Activated CD4-positive, alpha-beta T cell treated with anti-CD3 and anti-CD28 coated beads, Interleukin-2, amount 10 ng/mL, durations not matched to agents 7 days and 5 days (primary cell): ENCODE measurements around the gene ZNF575. TPM values are rescaled to one million over a fixed set of nuclear protein-coding genes. Genes with fewer than 3 reads are reported as not detected.

Experiments used
- CTCF ChIA-PET: fragments of 350-600 bp; sonication (Branson Sonifier 250); formaldehyde crosslinking; loops from one replicate; lab custom pipeline; 2021; ENCODE audit warnings: antibody characterized with exemption; lab: Charles Lee
- POLR2A ChIA-PET: fragments of 350-600 bp; sonication (Branson Sonifier 250); formaldehyde crosslinking; loops from one replicate; lab custom pipeline; 2021; ENCODE audit warnings: antibody characterized with exemption; lab: Charles Lee
- DNase-seq: peaks from one replicate; pipeline ENCODE4 v3.0.0-alpha.2; 2020
- H3K27ac Mint-ChIP-seq: one replicate; pipeline ENCODE4 v1.8.0; 2021; ENCODE audit warnings: mild to moderate bottlenecking, moderate library complexity, mixed read lengths
- H3K27me3 Mint-ChIP-seq: one replicate; pipeline ENCODE4 v1.8.0; 2021; ENCODE audit warnings: mixed read lengths
- H3K36me3 Mint-ChIP-seq: one replicate; pipeline ENCODE4 v1.8.0; 2021; ENCODE audit warnings: low read depth, mixed read lengths
- H3K4me1 Mint-ChIP-seq: one replicate; pipeline ENCODE4 v1.8.0; 2021; ENCODE audit warnings: mixed read lengths
- H3K4me3 Mint-ChIP-seq: one replicate; pipeline ENCODE4 v1.8.0; 2021; ENCODE audit warnings: mild to moderate bottlenecking, moderate library complexity, mixed read lengths
- H3K9me3 Mint-ChIP-seq: one replicate; pipeline ENCODE4 v1.8.0; 2021; ENCODE audit warnings: mixed read lengths
- total RNA-seq, 2 experiments: library from RNA; stranded (reverse); gene quantifications; one replicate each; pipeline ENCODE4 v1.2.3, GENCODE V29; 2021

The ZNF575 gene
- total RNA-seq, 2 experiments from 2014 or later = 6.2 to 6.3 TPM

DNA sequence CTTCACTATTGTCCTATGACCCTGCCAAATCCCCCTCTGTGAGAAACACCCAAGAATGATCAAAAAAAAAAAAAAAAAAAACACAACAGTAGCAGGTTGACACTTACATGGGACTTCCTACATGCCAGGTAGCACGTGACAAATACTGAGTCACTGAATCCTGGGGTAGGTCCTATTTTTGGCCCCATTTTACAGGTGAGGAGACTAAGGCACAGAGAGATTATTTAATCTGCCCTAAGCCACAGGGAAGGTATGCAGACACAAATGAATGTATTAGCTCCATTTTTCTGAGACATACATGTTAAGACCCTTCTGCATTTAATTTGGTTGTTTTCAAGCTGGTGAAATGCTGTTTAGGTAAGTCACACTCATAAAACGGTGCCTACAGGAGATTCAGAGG is 15.7 kb downstream of the ZNF575 start:
- Mint-ChIP-seq H3K27ac (no peak overlapping the region), H3K36me3 (peaks cover 12% of the 10 kb centered on the region), H3K9me3 (no peaks in the 10 kb centered on the region), H3K27me3 (no peaks in the 10 kb centered on the region), H3K4me3 (no peak overlapping the region), H3K4me1 (no peaks in the 10 kb centered on the region)
- ChIA-PET POLR2A (no interaction called here), CTCF (interaction anchor here (1.0 to 1.4 kb wide), 2 partner anchors 20 to 21 kb away, joined by 3 read pairs; no protein-coding TSS in a partner anchor)
- DNase-seq = no peak

- Mint-ChIP-seq H3K4me3 (no peak overlapping the region), H3K27me3 (no peaks in the 10 kb centered on the region), H3K36me3 (peaks cover 21% of the 10 kb centered on the region), H3K27ac (no peak overlapping the region), H3K4me1 (peaks cover 11% of the 10 kb centered on the region), H3K9me3 (no peaks in the 10 kb centered on the region)
- POLR2A ChIA-PET = no interaction called here
- CTCF ChIA-PET = interaction anchor here (0.6 to 4.5 kb wide), 2 partner anchors 13 to 23 kb away, joined by 3 to 46 read pairs; no protein-coding TSS in a partner anchor
- DNase-seq = no peak
Measured at GRCh38 chr19:43551399-43552197, 18.6 kb downstream of the ZNF575 start.

GRCh38 chr19:43552198-43552450 is 19.1 kb downstream of the ZNF575 start:
- no peaks in the 10 kb centered on the region for H3K27me3 Mint-ChIP-seq
- peaks cover 11% of the 10 kb centered on the region for H3K4me1 Mint-ChIP-seq
- H3K4me3 Mint-ChIP-seq = no peak overlapping the region
- H3K9me3 Mint-ChIP-seq = no peaks in the 10 kb centered on the region
- ChIA-PET CTCF (interaction anchor here (4.5 to 5.9 kb wide), 2 partner anchors 14 to 43 kb away, joined by 46 to 51 read pairs; partner anchors contain the start of genes IRGQ and ZNF576), POLR2A (no interaction called here)
- peaks cover 21% of the 10 kb centered on the region for H3K36me3 Mint-ChIP-seq
- DNase-seq = no peak
- no peak overlapping the region for H3K27ac Mint-ChIP-seq

DNA sequence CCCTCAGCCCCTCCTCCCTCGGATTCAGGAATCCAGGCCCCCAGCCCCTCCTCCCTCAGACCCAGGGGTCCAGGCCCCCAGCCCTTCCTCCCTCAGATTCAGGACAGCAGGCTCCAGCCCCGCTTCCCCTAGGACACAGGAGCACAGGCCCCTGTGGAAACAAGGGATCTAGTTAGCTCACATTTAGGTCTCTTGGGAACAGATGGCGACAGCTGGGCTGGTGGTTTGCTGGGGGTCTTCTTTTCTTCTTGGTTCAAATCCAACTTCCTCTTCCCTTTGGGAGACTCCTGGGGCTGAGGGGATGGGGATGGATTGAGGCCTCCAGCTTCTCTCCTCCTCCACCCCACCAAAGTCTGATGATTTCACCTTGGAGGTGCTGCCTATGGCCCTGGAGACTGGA is 19.6 kb downstream of the ZNF575 start:
- H3K9me3 Mint-ChIP-seq = no peaks in the 10 kb centered on the region
- H3K4me3 Mint-ChIP-seq = no peak overlapping the region
- CTCF ChIA-PET = interaction anchor here (1.2 to 5.9 kb wide), 3 partner anchors 14 to 43 kb away, joined by 5 to 51 read pairs (median 46); partner anchors contain the start of genes IRGQ and ZNF576
- peaks cover 11% of the 10 kb centered on the region for H3K4me1 Mint-ChIP-seq
- POLR2A ChIA-PET = no interaction called here
- H3K27ac Mint-ChIP-seq = no peak overlapping the region
- H3K27me3 Mint-ChIP-seq = no peaks in the 10 kb centered on the region
- no peak for DNase-seq
- peaks cover 24% of the 10 kb centered on the region for H3K36me3 Mint-ChIP-seq

DNA sequence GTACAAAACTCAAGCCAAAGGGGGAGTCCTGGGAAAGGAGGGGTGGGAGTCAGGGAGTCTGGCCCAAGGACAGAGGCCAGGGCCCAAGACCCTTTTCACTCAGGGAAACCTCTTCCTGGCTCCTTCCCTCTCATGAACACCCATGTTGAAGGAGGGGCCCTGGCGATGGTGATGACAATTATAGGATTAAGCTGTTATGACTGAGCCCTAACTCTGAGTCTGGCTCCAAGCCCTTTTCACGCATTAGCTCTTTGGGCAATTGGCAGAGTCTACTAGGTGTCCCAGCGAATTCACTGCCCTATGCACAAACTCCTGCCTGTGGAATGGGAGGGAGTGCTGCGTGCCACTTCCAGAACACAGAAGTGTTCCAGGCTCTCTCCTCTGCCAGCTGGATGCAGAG is 20.7 kb downstream of the ZNF575 start:
- Mint-ChIP-seq H3K9me3 (no peaks in the 10 kb centered on the region), H3K36me3 (peaks cover 26% of the 10 kb centered on the region), H3K4me3 (no peak overlapping the region), H3K27me3 (no peaks in the 10 kb centered on the region), H3K4me1 (peaks cover 11% of the 10 kb centered on the region), H3K27ac (no peak overlapping the region)
- DNase-seq = no peak
- CTCF ChIA-PET = interaction anchor here (0.6 to 5.9 kb wide), 6 partner anchors 15 to 90 kb away, joined by 3 to 51 read pairs (median 8); partner anchors contain the start of genes IRGQ, ZNF575 and ZNF576
- POLR2A ChIA-PET = interaction anchor here (0.9 kb wide), 1 partner anchor 41 kb away, joined by 3 read pairs; no protein-coding TSS in a partner anchor

DNA sequence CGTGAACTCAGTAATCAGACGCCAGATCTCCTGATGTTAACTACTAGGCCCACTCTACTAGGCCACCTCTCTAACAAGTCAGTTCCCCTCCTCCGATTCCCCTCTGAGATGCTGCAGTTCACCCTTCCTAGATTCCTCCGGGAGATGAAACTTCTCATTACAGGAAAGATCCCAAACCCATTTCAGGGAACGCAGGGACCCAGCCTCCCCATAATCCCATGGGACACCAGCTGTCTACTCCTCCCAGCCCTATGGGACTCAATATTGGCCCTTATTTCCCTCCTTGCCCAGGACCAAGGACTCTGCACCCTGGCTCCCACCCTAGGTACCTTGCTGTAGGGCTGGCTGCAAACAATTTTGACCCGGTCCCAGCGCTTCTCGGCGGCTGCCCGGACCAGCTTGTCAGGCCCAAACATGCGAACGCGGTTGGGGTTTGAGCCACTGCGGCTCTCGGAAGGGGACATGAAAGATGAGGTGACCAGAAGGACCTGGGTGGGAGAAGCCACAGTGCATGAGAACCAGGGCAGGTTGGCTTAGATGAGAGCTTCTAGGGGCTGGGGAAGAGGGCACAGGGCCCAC is 21.4 kb downstream of the ZNF575 start:
- Mint-ChIP-seq H3K27ac (peak overlapping the region; percentile 37), H3K4me1 (peaks cover 11% of the 10 kb centered on the region), H3K9me3 (no peaks in the 10 kb centered on the region), H3K36me3 (peaks cover 27% of the 10 kb centered on the region), H3K4me3 (no peak overlapping the region), H3K27me3 (no peaks in the 10 kb centered on the region)
- CTCF ChIA-PET = interaction anchor here (0.9 to 5.9 kb wide), 24 partner anchors 9 to 260 kb away, joined by 3 to 51 read pairs (median 4); partner anchors contain the start of genes IRGQ, SMG9, ZNF575 and ZNF576
- no peak for DNase-seq
- POLR2A ChIA-PET = interaction anchor here (0.9 kb wide), 1 partner anchor 40 kb away, joined by 3 read pairs; no protein-coding TSS in a partner anchor

DNA sequence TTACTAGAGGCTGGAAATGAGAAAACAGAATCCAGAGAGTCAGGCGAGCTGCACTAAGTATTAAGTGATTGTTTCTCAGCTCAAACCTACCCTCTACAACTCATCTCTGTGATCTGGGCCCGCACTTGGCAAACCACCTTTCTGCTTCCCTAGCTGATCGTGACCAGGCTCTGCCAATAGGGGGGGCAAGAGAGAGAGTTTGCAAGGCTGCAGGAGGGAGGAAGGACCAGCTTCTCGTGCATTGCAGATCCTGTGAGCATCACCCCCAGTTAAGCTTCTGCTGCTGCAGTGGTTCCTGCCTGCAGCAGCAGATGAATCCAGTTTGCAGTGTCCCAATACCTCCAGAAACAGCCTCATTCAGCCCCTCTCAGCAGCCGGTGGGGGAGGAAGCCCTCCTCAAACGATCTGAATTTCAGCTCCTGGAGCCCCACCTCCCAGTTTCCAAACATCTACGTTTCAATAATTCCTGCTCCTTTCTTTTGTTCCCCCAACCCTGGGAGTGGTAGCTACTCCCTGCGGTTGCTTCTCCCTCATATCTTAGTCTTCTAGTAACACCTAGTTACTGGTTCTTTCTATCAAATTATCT is 22.3 kb downstream of the ZNF575 start:
- H3K4me3 Mint-ChIP-seq = no peak overlapping the region
- no peaks in the 10 kb centered on the region for H3K27me3 Mint-ChIP-seq
- no peaks in the 10 kb centered on the region for H3K9me3 Mint-ChIP-seq
- peaks cover 11% of the 10 kb centered on the region for H3K4me1 Mint-ChIP-seq
- CTCF ChIA-PET = interaction anchor here (0.9 to 5.9 kb wide), 30 partner anchors 8 to 261 kb away, joined by 3 to 51 read pairs (median 4); partner anchors contain the start of genes IRGQ, PHLDB3, SMG9 and ZNF575
- H3K27ac Mint-ChIP-seq = peak overlapping the region; percentile 68
- H3K36me3 Mint-ChIP-seq = peaks cover 29% of the 10 kb centered on the region
- POLR2A ChIA-PET = interaction anchor here (0.6 to 1.4 kb wide), 2 partner anchors 23 to 26 kb away, joined by 3 to 4 read pairs; no protein-coding TSS in a partner anchor
- DNase-seq = peak; percentile 91

DNA sequence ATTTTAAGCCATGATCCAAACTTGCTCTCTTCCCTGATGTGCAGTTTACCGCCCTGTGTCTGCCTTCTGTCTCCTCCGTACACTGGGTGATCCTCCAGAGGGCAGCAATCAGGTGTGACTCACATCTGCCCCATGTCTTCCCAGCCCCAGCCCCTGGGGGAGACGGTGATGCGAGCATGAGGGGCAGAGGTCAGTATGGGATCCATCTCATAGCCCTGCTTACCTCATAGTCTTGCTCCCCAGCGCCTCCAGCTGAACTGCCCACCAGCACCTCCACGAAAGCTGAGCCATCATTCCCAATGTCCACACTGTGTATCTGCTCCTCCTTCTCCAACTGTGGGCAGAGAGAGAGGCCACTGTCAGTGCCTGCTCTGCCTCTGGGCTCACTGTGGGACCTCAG is 27.7 kb downstream of the ZNF575 start:
- Mint-ChIP-seq H3K36me3 (peaks cover 30% of the 10 kb centered on the region), H3K4me3 (no peak overlapping the region), H3K9me3 (no peaks in the 10 kb centered on the region), H3K4me1 (peaks cover 48% of the 10 kb centered on the region), H3K27me3 (no peaks in the 10 kb centered on the region), H3K27ac (no peak overlapping the region)
- ChIA-PET POLR2A (interaction anchor here (0.7 kb wide), 1 partner anchor 1650 kb away, joined by 6 read pairs; no protein-coding TSS in a partner anchor), CTCF (interaction anchor here (0.7 to 1.9 kb wide), 3 partner anchors 9 to 270 kb away, joined by 5 read pairs; no protein-coding TSS in a partner anchor)
- DNase-seq = no peak

GRCh38 chr19:43561139-43561970 is 28.4 kb downstream of the ZNF575 start:
- Mint-ChIP-seq H3K36me3 (peaks cover 30% of the 10 kb centered on the region), H3K9me3 (no peaks in the 10 kb centered on the region), H3K4me1 (peaks cover 46% of the 10 kb centered on the region), H3K27ac (peak overlapping the region; percentile 97), H3K4me3 (no peak overlapping the region), H3K27me3 (no peaks in the 10 kb centered on the region)
- ChIA-PET CTCF (interaction anchor here (0.6 to 1.9 kb wide), 4 partner anchors 8 to 33 kb away, joined by 3 to 5 read pairs (median 5); no protein-coding TSS in a partner anchor), POLR2A (no interaction called here)
- no peak for DNase-seq

DNA sequence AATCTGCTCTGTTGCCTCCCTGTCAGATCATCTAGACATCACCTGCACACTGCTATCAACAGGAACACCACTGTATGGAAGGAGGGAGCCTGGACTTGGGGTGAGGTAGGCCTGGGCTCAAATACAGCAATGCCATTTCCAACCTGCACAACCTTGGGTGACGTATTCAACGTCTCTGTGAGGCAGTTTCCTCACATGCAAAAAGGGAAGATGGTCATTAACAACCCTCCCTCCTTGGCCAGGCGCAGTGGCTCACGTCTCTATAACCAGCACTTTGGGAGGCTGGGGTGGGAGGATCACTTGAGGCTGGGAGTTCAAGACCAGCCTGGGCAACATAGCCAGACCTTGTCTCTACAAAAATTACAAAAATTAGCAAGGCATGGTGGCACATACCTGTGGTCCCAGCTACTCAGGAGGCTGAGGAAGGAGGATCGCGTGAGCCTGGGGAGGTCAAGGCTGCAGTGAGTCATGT is 29.3 kb downstream of the ZNF575 start:
- Mint-ChIP-seq H3K27me3 (no peaks in the 10 kb centered on the region), H3K4me3 (peak overlapping the region; percentile 62), H3K4me1 (peaks cover 49% of the 10 kb centered on the region), H3K27ac (peak overlapping the region; percentile 97), H3K9me3 (no peaks in the 10 kb centered on the region), H3K36me3 (peaks cover 32% of the 10 kb centered on the region)
- POLR2A ChIA-PET = no interaction called here
- CTCF ChIA-PET = interaction anchor here (0.6 to 1.0 kb wide), 2 partner anchors 13 to 32 kb away, joined by 3 to 5 read pairs; partner anchors contain the start of gene XRCC1
- no peak for DNase-seq

GRCh38 chr19:43562698-43563241 is 29.8 kb downstream of the ZNF575 start:
- DNase-seq = peak; percentile 75
- Mint-ChIP-seq H3K4me1 (peaks cover 49% of the 10 kb centered on the region), H3K4me3 (peak overlapping the region; percentile 62), H3K27ac (peak overlapping the region; percentile 97), H3K27me3 (no peaks in the 10 kb centered on the region), H3K9me3 (no peaks in the 10 kb centered on the region), H3K36me3 (peaks cover 29% of the 10 kb centered on the region)
- ChIA-PET POLR2A (no interaction called here), CTCF (interaction anchor here (1.0 to 1.4 kb wide), 2 partner anchors 12 to 34 kb away, joined by 3 read pairs; partner anchors contain the start of genes IRGQ, XRCC1 and ZNF576)
